ENCODE data around the gene ORAI3. TPM values are rescaled to one million over a fixed set of nuclear protein-coding genes. Genes with fewer than 3 reads are reported as not detected.
A peak's percentile ranks its signal among the peaks of the same experiment; 100 is the strongest.

The ORAI3 gene
- total and polyA plus RNA-seq, 2 of the 13 experiments (the other 11 are each of a cell fraction or from before 2014, with no cell fraction given) = 11.4 to 32.0 TPM

- TF ChIP-seq, protein P1, sequence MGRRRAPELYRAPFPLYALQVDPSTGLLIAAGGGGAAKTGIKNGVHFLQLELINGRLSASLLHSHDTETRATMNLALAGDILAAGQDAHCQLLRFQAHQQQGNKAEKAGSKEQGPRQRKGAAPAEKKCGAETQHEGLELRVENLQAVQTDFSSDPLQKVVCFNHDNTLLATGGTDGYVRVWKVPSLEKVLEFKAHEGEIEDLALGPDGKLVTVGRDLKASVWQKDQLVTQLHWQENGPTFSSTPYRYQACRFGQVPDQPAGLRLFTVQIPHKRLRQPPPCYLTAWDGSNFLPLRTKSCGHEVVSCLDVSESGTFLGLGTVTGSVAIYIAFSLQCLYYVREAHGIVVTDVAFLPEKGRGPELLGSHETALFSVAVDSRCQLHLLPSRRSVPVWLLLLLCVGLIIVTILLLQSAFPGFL (CRISPR knock-in tag; IDR thresholded peaks at IDR 0.05) = 0 out of 2 replicates have a peak, but pooled peaks have one; percentile 47
- TF ChIP-seq SRY (CRISPR knock-in tag; IDR thresholded peaks at IDR 0.05) = peak; percentile 1; the same call in 1 of the 2 replicates
- TF ChIP-seq RARA (CRISPR knock-in tag; IDR thresholded peaks at IDR 0.05) = peak; percentile 20; the same call in 1 of the 2 replicates
- 0 out of 2 replicates have a peak, but pooled peaks have one; percentile 55 for TF ChIP-seq SAP130 (CRISPR knock-in tag; IDR thresholded peaks at IDR 0.05; ENCODE audit: low read depth)
- peak; percentile 39; the same call in 1 of the 2 replicates for TF ChIP-seq DNMT1 (CRISPR knock-in tag; IDR thresholded peaks at IDR 0.05)
- peak; percentile 35; the same call in 1 of the 2 replicates for TF ChIP-seq NFKB2 (CRISPR knock-in tag; IDR thresholded peaks at IDR 0.05; ENCODE audit: borderline replicate concordance)
- peak; percentile 78 for TF ChIP-seq MXD3 (CRISPR knock-in tag; IDR thresholded peaks at IDR 0.05)
- 0 out of 2 replicates have a peak, but pooled peaks have one; percentile 41 for TF ChIP-seq ZNF558 (CRISPR knock-in tag; IDR thresholded peaks at IDR 0.05; ENCODE audit: borderline replicate concordance)
- peak; percentile 6; the same call in 1 of the 2 replicates for TF ChIP-seq IRF9 (CRISPR knock-in tag; IDR thresholded peaks at IDR 0.05; ENCODE audit: borderline replicate concordance)
- TF ChIP-seq AGO1 (IDR thresholded peaks at IDR 0.05; ENCODE audit: low read depth, low read length, poor library complexity, severe bottlenecking) = peak; percentile 87
- TF ChIP-seq ZFP41 (CRISPR knock-in tag; IDR thresholded peaks at IDR 0.05; ENCODE audit: borderline replicate concordance) = no peak
- TF ChIP-seq, protein P2, sequence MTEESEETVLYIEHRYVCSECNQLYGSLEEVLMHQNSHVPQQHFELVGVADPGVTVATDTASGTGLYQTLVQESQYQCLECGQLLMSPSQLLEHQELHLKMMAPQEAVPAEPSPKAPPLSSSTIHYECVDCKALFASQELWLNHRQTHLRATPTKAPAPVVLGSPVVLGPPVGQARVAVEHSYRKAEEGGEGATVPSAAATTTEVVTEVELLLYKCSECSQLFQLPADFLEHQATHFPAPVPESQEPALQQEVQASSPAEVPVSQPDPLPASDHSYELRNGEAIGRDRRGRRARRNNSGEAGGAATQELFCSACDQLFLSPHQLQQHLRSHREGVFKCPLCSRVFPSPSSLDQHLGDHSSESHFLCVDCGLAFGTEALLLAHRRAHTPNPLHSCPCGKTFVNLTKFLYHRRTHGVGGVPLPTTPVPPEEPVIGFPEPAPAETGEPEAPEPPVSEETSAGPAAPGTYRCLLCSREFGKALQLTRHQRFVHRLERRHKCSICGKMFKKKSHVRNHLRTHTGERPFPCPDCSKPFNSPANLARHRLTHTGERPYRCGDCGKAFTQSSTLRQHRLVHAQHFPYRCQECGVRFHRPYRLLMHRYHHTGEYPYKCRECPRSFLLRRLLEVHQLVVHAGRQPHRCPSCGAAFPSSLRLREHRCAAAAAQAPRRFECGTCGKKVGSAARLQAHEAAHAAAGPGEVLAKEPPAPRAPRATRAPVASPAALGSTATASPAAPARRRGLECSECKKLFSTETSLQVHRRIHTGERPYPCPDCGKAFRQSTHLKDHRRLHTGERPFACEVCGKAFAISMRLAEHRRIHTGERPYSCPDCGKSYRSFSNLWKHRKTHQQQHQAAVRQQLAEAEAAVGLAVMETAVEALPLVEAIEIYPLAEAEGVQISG (CRISPR knock-in tag; IDR thresholded peaks at IDR 0.05) = peak; percentile 40
- peak; percentile 80 for TF ChIP-seq RBM22 (optimal IDR thresholded peaks at IDR 0.05; ENCODE audit: low read length)
- no peak for TF ChIP-seq RBAK (CRISPR knock-in tag; IDR thresholded peaks at IDR 0.05)
These were observed 36.0 kb downstream of the ORAI3 start, which contains the start of gene HSD3B7 (continued) for GRCh38 chr16:30984669-30985400.
